GM21717 (cell line): ENCODE measurements around the gene KIF27.
"Not testable (repeated sequence)": the region's sequence is repeated elsewhere in the genome, so short reads cannot be mapped to it uniquely, and the experiment has no call there.

Experiments used
- ATAC-seq: cut with Tn5 transposase; IDR thresholded peaks from one replicate; pipeline ENCODE4 v1.9.1; 2021; ENCODE audit warnings: mild to moderate bottlenecking, moderate library complexity; ENCODE audit not compliant: unreplicated experiment

Gene KIF27

DNA sequence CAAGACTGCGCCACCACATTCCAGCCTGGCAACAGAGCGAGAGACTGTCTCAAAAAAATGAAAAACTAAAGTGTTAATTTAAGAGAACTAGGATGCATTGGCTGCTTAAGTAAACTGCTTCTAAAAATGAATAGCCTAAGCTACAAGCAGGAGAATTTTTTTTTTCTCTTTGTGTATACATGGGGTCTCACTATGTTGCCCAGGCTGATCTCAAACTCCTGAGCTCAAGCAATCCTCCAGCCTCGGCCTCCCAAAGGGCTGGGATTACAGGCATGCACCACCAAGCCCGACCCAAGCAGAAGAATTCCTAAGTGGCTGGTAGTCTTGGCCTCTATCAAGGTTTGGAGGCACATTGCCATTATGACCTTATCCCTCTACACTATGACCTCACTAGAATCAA, 106.1 kb downstream of the KIF27 start:
- not testable (repeated sequence) for ATAC-seq

DNA sequence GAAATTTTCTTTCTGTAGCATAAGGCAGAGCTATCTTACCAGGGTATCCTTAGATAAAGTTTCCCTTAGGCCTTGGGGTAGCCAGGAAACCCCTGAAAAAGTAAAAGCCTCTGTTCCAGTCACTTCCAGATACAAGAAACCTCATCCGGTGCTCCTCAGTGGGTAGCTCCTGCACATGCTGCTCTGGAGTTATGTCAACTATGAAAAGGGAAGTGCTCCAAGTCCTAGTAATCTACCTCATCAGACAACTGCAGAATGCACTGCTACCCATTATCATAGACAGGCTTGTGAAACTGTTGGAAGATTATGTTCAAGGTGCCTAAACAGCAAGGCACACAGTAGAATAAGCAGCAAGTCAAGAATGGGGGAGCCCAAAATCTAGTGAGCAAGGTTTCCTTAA, 112.0 kb downstream of the KIF27 start:
- not testable (repeated sequence) for ATAC-seq

DNA sequence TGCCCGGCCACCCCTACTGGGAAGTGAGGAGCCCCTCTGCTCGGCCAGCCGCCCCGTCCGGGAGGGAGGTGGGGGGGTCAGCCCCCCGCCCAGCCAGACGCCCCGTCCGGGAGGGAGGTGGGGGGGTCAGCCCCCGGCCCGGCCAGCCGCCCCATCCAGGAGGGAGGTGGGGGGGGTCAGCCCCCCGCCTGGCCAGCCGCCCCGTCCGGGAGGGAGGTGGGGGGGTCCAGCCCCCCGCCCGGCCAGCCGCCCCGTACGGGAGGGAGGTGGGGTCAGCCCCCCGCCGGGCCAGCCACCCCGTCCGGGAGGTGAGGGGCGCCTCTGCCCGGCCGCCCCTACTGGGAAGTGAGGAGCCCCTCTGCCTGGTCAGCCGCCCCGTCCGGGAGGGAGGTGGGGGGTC, 116.8 kb downstream of the KIF27 start:
- not testable (repeated sequence) for ATAC-seq

DNA sequence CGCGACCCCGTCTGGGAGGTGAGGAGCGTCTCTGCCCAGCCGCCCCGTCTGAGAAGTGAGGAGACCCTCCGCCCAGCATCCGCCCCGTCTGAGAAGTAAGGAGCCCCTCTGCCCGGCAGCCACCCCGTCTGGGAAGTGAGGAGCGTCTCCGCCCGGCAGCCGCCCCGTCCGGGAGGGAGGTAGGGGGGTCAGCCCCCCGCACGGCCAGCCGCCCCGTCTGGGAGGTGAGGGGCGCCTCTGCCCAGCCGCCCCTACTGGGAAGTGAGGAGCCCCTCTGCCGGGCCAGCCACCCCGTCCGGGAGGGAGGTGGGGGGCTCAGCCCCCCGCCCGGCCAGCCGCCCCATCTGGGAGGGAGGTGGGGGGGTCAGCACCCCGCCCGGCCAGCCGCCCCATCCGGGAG, 117.3 kb downstream of the KIF27 start:
- not testable (repeated sequence) for ATAC-seq

DNA sequence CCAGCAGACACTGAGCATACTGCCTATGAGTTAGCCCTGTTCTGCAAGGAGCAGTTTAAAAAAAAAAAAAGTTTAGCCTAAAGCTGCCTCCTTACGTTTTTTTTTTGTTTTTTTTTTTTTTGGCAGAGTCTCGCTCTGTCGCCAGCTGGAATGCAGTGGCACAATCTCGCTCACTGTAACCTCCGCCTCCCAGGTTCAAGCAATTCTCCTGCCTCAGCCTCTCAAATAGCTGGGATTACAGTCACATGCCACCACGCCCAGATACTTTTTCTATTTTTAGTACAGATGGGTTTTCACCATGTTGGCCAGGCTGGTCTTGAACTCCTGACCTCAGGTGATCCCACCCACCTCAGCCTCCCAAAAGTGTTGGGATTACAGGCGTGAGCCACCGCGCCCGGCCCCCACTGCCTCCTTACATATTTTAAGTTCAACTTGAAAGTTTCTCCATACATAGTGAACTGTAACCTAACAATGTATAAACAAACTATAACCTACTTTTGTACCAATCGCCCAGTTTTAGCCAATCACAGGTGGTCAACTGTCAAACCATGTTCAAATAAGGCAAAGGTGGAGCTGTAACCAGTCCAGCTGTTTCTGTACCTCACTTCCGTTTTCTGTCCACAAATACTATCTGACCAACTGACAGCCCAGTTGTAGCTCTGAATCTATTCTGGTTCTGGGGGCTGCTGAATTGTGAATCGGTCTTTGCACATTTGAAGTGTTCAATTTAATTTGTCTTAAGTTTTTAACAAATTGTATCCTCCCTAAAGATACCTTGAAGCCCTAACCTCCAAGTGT, 120.8 kb downstream of the KIF27 start:
- no peak for ATAC-seq

DNA sequence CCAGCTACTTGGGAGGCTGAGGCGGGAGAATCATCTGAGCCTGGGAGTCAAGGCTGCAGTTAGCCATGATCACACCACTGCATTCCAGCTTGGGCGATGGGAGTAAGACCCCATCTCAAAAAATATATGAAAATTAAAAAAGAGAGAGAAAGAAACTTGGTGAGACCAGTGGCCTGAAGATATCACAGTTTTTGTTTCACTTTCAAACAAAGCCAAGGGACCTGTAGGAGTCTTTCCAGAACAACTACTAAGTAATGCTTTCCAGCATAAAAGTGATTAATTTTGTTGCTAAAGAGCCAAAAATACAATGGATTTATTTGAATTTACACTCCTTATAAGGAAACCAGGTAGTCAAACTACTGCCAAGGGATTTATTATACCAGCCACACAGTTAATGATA, 127.2 kb downstream of the KIF27 start:
- ATAC-seq: no peak

DNA sequence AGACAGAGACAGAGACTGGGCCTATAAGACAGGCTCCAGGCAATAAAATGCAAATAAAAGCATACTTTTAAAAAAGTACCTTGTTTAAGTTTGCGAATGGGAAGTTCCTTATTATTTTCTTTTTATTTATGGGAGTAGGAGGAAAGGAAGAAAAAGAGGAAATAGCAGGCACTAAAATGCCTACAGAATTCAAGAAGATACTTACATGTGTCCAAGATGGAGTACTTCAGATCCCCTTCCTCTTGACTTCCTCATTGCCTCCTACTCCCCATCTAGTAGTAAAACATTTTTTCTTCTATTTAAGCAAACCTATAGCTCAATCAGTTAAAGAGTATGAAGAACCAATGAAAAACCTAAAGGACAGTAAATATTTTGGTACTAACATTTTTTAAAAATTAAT, 128.5 kb downstream of the KIF27 start:
- ATAC-seq: no peak
